Muscle layer of duodenum (tissue), 2 donors: ENCODE measurements around the gene TKFC.
A peak's percentile ranks its signal among the peaks of the same experiment; 100 is the strongest.

Source experiments
- H3K27ac ChIP-seq: one replicate; pipeline ENCODE4 v1.7.0; 2013; ENCODE audit warnings: mild to moderate bottlenecking, low read length
- H3K27me3 ChIP-seq: one replicate; pipeline ENCODE4 v1.7.0; 2013; ENCODE audit warnings: low read depth, mild to moderate bottlenecking, control low read depth, low read length
- H3K36me3 ChIP-seq, 2 donors: one replicate each; pipeline ENCODE4 v1.7.0; 2013; ENCODE audit warnings: low read length in 2 of 2, control low read depth in 1 of 2, mild to moderate bottlenecking in 1 of 2; ENCODE audit not compliant: insufficient read depth in 2 of 2, control insufficient read depth in 1 of 2
- H3K4me1 ChIP-seq, 2 donors: one replicate each; pipeline ENCODE4 v1.7.0; 2013; ENCODE audit warnings: low read length in 2 of 2, mild to moderate bottlenecking in 2 of 2, control low read depth in 1 of 2, moderate library complexity in 1 of 2; ENCODE audit not compliant: insufficient read depth in 2 of 2, control insufficient read depth in 1 of 2
- H3K4me3 ChIP-seq, 2 donors: one replicate each; pipeline ENCODE4 v1.7.0; 2013; ENCODE audit warnings: low read length in 2 of 2, low read depth in 1 of 2, mild to moderate bottlenecking in 1 of 2
- H3K9me3 ChIP-seq, 2 donors: one replicate each; pipeline ENCODE4 v1.7.0; 2013; ENCODE audit warnings: low read length in 2 of 2, control low read depth in 1 of 2, mild to moderate bottlenecking in 1 of 2; ENCODE audit not compliant: control insufficient read depth in 1 of 2
- donor health status: healthy.

Gene TKFC

GRCh38 chr11:61332797-61333549, at the start of gene TKFC, which contains the start of gene DDB1:
Gene TKFC, plus strand, starts transcription at chr11:61333228. Its CDS starts 1,501 bp downstream, at chr11:61334729.
Gene DDB1, minus strand, starts transcription at chr11:61333105. Its CDS starts 137 bp downstream, at chr11:61332968.
- H3K4me1 ChIP-seq, result peaks cover 8 to 16% of the 10 kb centered on the region in 2 donors

GRCh38 chr11:61283613-61284012, 49.4 kb upstream of the TKFC start:
- Histone ChIP-seq H3K27me3 (no peaks in the 10 kb centered on the region), H3K9me3 (no peaks in the 10 kb centered on the region), H3K36me3 (peaks cover 0 to 3% of the 10 kb centered on the region in 2 donors)

More at GRCh38 chr11:61332797-61333549, at the start of gene TKFC, which contains the start of gene DDB1:
- H3K27me3 ChIP-seq, result no peaks in the 10 kb centered on the region
- H3K36me3 ChIP-seq, result peaks cover 6 to 18% of the 10 kb centered on the region in 2 donors
- H3K4me3 ChIP-seq, result peak within 1 kb of the TSS; percentile 89 to 92
- H3K27ac ChIP-seq, result peak within 1 kb of the TSS; percentile 91
- no peaks in the 10 kb centered on the region for H3K9me3 ChIP-seq

GRCh38 chr11:61287338-61287977, 45.6 kb upstream of the TKFC start:
- no peak overlapping the region for H3K27ac ChIP-seq
- H3K36me3 ChIP-seq, result peaks cover 0 to 3% of the 10 kb centered on the region in 2 donors

More at GRCh38 chr11:61283613-61284012, 49.4 kb upstream of the TKFC start:
- no peak overlapping the region for H3K4me3 ChIP-seq
- H3K4me1 ChIP-seq, result peaks cover 0 to 6% of the 10 kb centered on the region in 2 donors
- no peak overlapping the region for H3K27ac ChIP-seq

GRCh38 chr11:61290905-61291690, 41.9 kb upstream of the TKFC start:
- Histone ChIP-seq H3K36me3 (peaks cover 0 to 3% of the 10 kb centered on the region in 2 donors), H3K4me3 (no peak overlapping the region), H3K4me1 (peaks cover 6 to 24% of the 10 kb centered on the region in 2 donors), H3K27ac (no peak overlapping the region), H3K27me3 (no peaks in the 10 kb centered on the region), H3K9me3 (no peaks in the 10 kb centered on the region)

More at GRCh38 chr11:61287338-61287977, 45.6 kb upstream of the TKFC start:
- H3K4me1 ChIP-seq, result no peaks in the 10 kb centered on the region
- no peaks in the 10 kb centered on the region for H3K27me3 ChIP-seq
- H3K9me3 ChIP-seq, result no peaks in the 10 kb centered on the region
- no peak overlapping the region for H3K4me3 ChIP-seq

- H3K4me1 ChIP-seq, result peaks cover 7 to 26% of the 10 kb centered on the region in 2 donors
- peaks cover 0 to 3% of the 10 kb centered on the region in 2 donors for H3K36me3 ChIP-seq
- H3K27me3 ChIP-seq, result no peaks in the 10 kb centered on the region
- no peak overlapping the region for H3K4me3 ChIP-seq
- no peak overlapping the region for H3K27ac ChIP-seq
- no peaks in the 10 kb centered on the region for H3K9me3 ChIP-seq
These were observed 40.7 kb upstream of the TKFC start for GRCh38 chr11:61292356-61292755.

- no peaks in the 10 kb centered on the region for H3K27me3 ChIP-seq
- peaks cover 11 to 41% of the 10 kb centered on the region in 2 donors for H3K4me1 ChIP-seq
- H3K36me3 ChIP-seq, result peaks cover 6 to 14% of the 10 kb centered on the region in 2 donors
- H3K4me3 ChIP-seq, result peak overlapping the region; percentile 59 to 72
- H3K9me3 ChIP-seq, result no peaks in the 10 kb centered on the region
- peak overlapping the region; percentile 20 for H3K27ac ChIP-seq
These were observed 38.9 kb upstream of the TKFC start for GRCh38 chr11:61293867-61294716.

GRCh38 chr11:61294717-61295595, 38.1 kb upstream of the TKFC start, which contains the start of gene VWCE:
Gene VWCE, minus strand, starts transcription at chr11:61295316. Its CDS starts 279 bp downstream, at chr11:61295037.
- H3K27me3 ChIP-seq, result no peaks in the 10 kb centered on the region
- H3K9me3 ChIP-seq, result no peaks in the 10 kb centered on the region
- H3K4me3 ChIP-seq, result peak within 1 kb of the TSS; percentile 59 to 72
- H3K27ac ChIP-seq, result no peak within 1 kb of the TSS
- peaks cover 14 to 23% of the 10 kb centered on the region in 2 donors for H3K36me3 ChIP-seq
- peaks cover 11 to 41% of the 10 kb centered on the region in 2 donors for H3K4me1 ChIP-seq

GRCh38 chr11:61295596-61295926, 37.5 kb upstream of the TKFC start:
- H3K36me3 ChIP-seq, result peaks cover 20 to 29% of the 10 kb centered on the region in 2 donors
- H3K27me3 ChIP-seq, result no peaks in the 10 kb centered on the region
- H3K27ac ChIP-seq, result no peak overlapping the region
- peak overlapping the region; percentile 21 to 72 for H3K4me3 ChIP-seq
- H3K9me3 ChIP-seq, result no peaks in the 10 kb centered on the region
- peaks cover 11 to 41% of the 10 kb centered on the region in 2 donors for H3K4me1 ChIP-seq

GRCh38 chr11:61297341-61297740, 35.7 kb upstream of the TKFC start:
- Histone ChIP-seq H3K27me3 (no peaks in the 10 kb centered on the region), H3K36me3 (peaks cover 35 to 47% of the 10 kb centered on the region in 2 donors), H3K27ac (no peak overlapping the region), H3K4me1 (peaks cover 11 to 41% of the 10 kb centered on the region in 2 donors), H3K9me3 (no peaks in the 10 kb centered on the region), H3K4me3 (no peak overlapping the region)
